Fibroblast of lung (primary cell): ENCODE data around the gene COL19A1. TPM values are rescaled to one million over a fixed set of nuclear protein-coding genes. Genes with fewer than 3 reads are reported as not detected.

Source experiments
- DNase-seq, 2 donors: peaks; one replicate each; pipeline versions ENCODE4 v3.0.0 to v3.0.0-alpha.2; 2010; ENCODE audit warnings: low read depth in 2 of 2
- H2AFZ ChIP-seq: 2 replicates; pipeline ENCODE4 v1.5.1; 2012; ENCODE audit warnings: low read length, control low read depth, inconsistent platforms
- H3K27ac ChIP-seq: 2 replicates; pipeline ENCODE4 v1.5.1; 2011; ENCODE audit warnings: low read length, control low read depth; ENCODE audit not compliant: insufficient read depth
- H3K27me3 ChIP-seq: 2 replicates; pipeline ENCODE4 v1.5.1; 2011; ENCODE audit warnings: mild to moderate bottlenecking, low read length; ENCODE audit not compliant: control insufficient read depth, insufficient read depth
- H3K36me3 ChIP-seq: 2 replicates; pipeline ENCODE4 v1.5.1; 2011; ENCODE audit warnings: low read length; ENCODE audit not compliant: control insufficient read depth, insufficient read depth
- H3K4me1 ChIP-seq: 2 replicates; pipeline ENCODE4 v1.5.1; 2011; ENCODE audit warnings: low read length; ENCODE audit not compliant: control insufficient read depth, insufficient read depth; ENCODE audit errors: extremely low read depth
- H3K4me2 ChIP-seq: 2 replicates; pipeline ENCODE4 v1.5.1; 2011; ENCODE audit warnings: low read length, control low read depth; ENCODE audit not compliant: insufficient read depth; ENCODE audit errors: extremely low read depth
- H3K4me3 ChIP-seq, 4 experiments: fragments of 200-600 bp in 1 of 4; sonication (generic) in 1 of 4; replicated peaks in 1 of 4; 2 replicates each; pipeline ENCODE4 v1.5.1; 2011 to 2016; ENCODE audit warnings: low read length in 4 of 4, low read depth in 3 of 4, mild to moderate bottlenecking in 3 of 4, control low read depth in 2 of 4, inconsistent platforms in 1 of 4, mixed read lengths in 1 of 4; ENCODE audit not compliant: insufficient read depth in 1 of 4; ENCODE audit errors: control extremely low read depth in 1 of 4
- H3K79me2 ChIP-seq: 2 replicates; pipeline ENCODE4 v1.5.1; 2012; ENCODE audit warnings: mild to moderate bottlenecking, low read length, inconsistent platforms; ENCODE audit not compliant: control insufficient read depth, insufficient read depth
- H3K9ac ChIP-seq: 2 replicates; pipeline ENCODE4 v1.5.1; 2011; ENCODE audit warnings: mild to moderate bottlenecking, low read length, control low read depth; ENCODE audit not compliant: insufficient read depth
- H3K9me3 ChIP-seq: 2 replicates; pipeline ENCODE4 v1.5.1; 2012; ENCODE audit warnings: low read depth, low read length; ENCODE audit not compliant: control insufficient read depth, insufficient read depth
- H4K20me1 ChIP-seq: 2 replicates; pipeline ENCODE4 v1.5.1; 2011; ENCODE audit warnings: low read length; ENCODE audit not compliant: control insufficient read depth, insufficient read depth; ENCODE audit errors: extremely low read depth
- CTCF ChIP-seq, 2 donors: IDR thresholded peaks in 1 of 2; conservative IDR thresholded peaks in 1 of 2; 1 replicate in 1 of 2; 2 replicates in 1 of 2; pipeline ENCODE4 v1.5.1; 2011 to 2012; ENCODE audit warnings: low read length in 2 of 2, control low read depth in 1 of 2, inconsistent platforms in 1 of 2, low read depth in 1 of 2, mild to moderate bottlenecking in 1 of 2
- EZH2 ChIP-seq: IDR thresholded peaks from 2 replicates; pipeline ENCODE4 v1.5.1; 2012; ENCODE audit warnings: low read length, control low read depth, mild to moderate bottlenecking; ENCODE audit errors: missing control alignments
- polyA plus RNA-seq, 2 donors: library from polyadenylated mRNA; depleted of rRNA in 1 of 2; stranded (reverse) in 1 of 2; unstranded in 1 of 2; fragments of >200 nt; gene quantifications; 2 replicates each; pipeline ENCODE4 v1.2.1, GENCODE V29; 2011 to 2012; ENCODE audit warnings: missing spikeins in 1 of 2
- total RNA-seq: library from RNA; depleted of rRNA; stranded (reverse); fragments of >200 nt; gene quantifications from 2 replicates; pipeline ENCODE4 v1.2.1, GENCODE V29; 2014

Gene COL19A1
- total and polyA plus RNA-seq, 2 donors (not counting 1 experiment from before 2014, with no cell fraction given) = 0.01 TPM; not detected in 1

- Histone ChIP-seq H3K4me1 (no peaks in the 10 kb centered on the region), H3K9me3 (no peaks in the 10 kb centered on the region), H3K9ac (no peak overlapping the region), H2AFZ (no peak overlapping the region), H3K4me2 (no peak overlapping the region), H3K36me3 (no peaks in the 10 kb centered on the region), H3K79me2 (no peaks in the 10 kb centered on the region), H3K4me3 (no peak overlapping the region), H3K27ac (no peak overlapping the region), H3K27me3 (no peaks in the 10 kb centered on the region), H4K20me1 (no peaks in the 10 kb centered on the region)
- TF ChIP-seq EZH2 (no peak), CTCF (conservative IDR thresholded peaks at IDR 0.05 in 1 of 2, IDR thresholded peaks at IDR 0.05 in 1 of 2; ENCODE audit: low read depth in 1 of 2, low read length in 2 of 2) (no peak)
- DNase-seq = no peak
Measured at GRCh38 chr6:70037445-70037844, 171.1 kb downstream of the COL19A1 start.

- no peak for DNase-seq
- no peak overlapping the region for H3K27ac ChIP-seq
- no peak overlapping the region for H3K4me3 ChIP-seq
- H3K4me2 ChIP-seq = no peak overlapping the region
- no peaks in the 10 kb centered on the region for H3K9me3 ChIP-seq
- no peak overlapping the region for H3K9ac ChIP-seq
- H3K4me1 ChIP-seq = no peaks in the 10 kb centered on the region
- no peaks in the 10 kb centered on the region for H3K79me2 ChIP-seq
- no peak overlapping the region for H2AFZ ChIP-seq
- H3K27me3 ChIP-seq = no peaks in the 10 kb centered on the region
- no peaks in the 10 kb centered on the region for H4K20me1 ChIP-seq
- TF ChIP-seq CTCF (conservative IDR thresholded peaks at IDR 0.05 in 1 of 2, IDR thresholded peaks at IDR 0.05 in 1 of 2; ENCODE audit: low read depth in 1 of 2, low read length in 2 of 2) (no peak), EZH2 (no peak)
- no peaks in the 10 kb centered on the region for H3K36me3 ChIP-seq
Measured at GRCh38 chr6:70040766-70041165, 174.4 kb downstream of the COL19A1 start.

- Histone ChIP-seq H3K36me3 (no peaks in the 10 kb centered on the region), H3K4me1 (no peaks in the 10 kb centered on the region), H3K9ac (no peak overlapping the region), H3K79me2 (no peaks in the 10 kb centered on the region), H4K20me1 (no peaks in the 10 kb centered on the region), H3K9me3 (no peaks in the 10 kb centered on the region), H2AFZ (no peak overlapping the region), H3K4me2 (no peak overlapping the region), H3K27ac (no peak overlapping the region), H3K4me3 (no peak overlapping the region), H3K27me3 (no peaks in the 10 kb centered on the region)
- no peak for DNase-seq
- TF ChIP-seq CTCF (conservative IDR thresholded peaks at IDR 0.05 in 1 of 2, IDR thresholded peaks at IDR 0.05 in 1 of 2; ENCODE audit: low read depth in 1 of 2, low read length in 2 of 2) (no peak), EZH2 (no peak)
Measured at GRCh38 chr6:70041411-70041810, 175.1 kb downstream of the COL19A1 start.
